Stimulated activated CD4-positive, alpha-beta T cell treated with anti-CD3 and anti-CD28 coated beads, TNF-alpha, amount 100 ng/mL, for 24 hours (primary cell): ENCODE results near the gene CHADL.

Experiments used
- DNase-seq, 3 experiments: peaks; one replicate each; pipeline ENCODE4 v3.0.0-alpha.2; 2020; ENCODE audit warnings: low read depth in 3 of 3

The CHADL gene

GRCh38 chr22:41231369-41231768 lies 9.4 kb downstream of the CHADL start:
- DNase-seq, result no peak

GRCh38 chr22:41230401-41230785 lies 10.3 kb downstream of the CHADL start:
- no peak for DNase-seq

- DNase-seq, result no peak
Observed at GRCh38 chr22:41229730-41230400, 10.9 kb downstream of the CHADL start.

GRCh38 chr22:41229215-41229614 lies 11.5 kb downstream of the CHADL start:
- no peak for DNase-seq

GRCh38 chr22:41226723-41227655 lies 13.7 kb downstream of the CHADL start:
- DNase-seq, result no peak

GRCh38 chr22:41223535-41223934 lies 17.2 kb downstream of the CHADL start:
- DNase-seq, result no peak

- DNase-seq, result no peak
Observed at GRCh38 chr22:41222846-41223507, 17.8 kb downstream of the CHADL start.

GRCh38 chr22:41217553-41218157 lies 23.1 kb downstream of the CHADL start:
- DNase-seq, result peak in 1 of 3 experiments; percentile 38

- DNase-seq, result no peak
Observed at GRCh38 chr22:41216984-41217383, 23.7 kb downstream of the CHADL start.

GRCh38 chr22:41215926-41216325 lies 24.8 kb downstream of the CHADL start:
- DNase-seq, result no peak

GRCh38 chr22:41215409-41215808 lies 25.3 kb downstream of the CHADL start:
- DNase-seq, result no peak

GRCh38 chr22:41206719-41207118 lies 34.0 kb downstream of the CHADL start:
- DNase-seq, result no peak

- DNase-seq, result peak; percentile 97 to 99 (median 98)
Observed at GRCh38 chr22:41204992-41205900, 35.5 kb downstream of the CHADL start, which contains the start of gene L3MBTL2. Gene L3MBTL2 (plus strand): TSS chr22:41205312. CDS start chr22:41205363, 51 bp downstream.

GRCh38 chr22:41204066-41204465 lies 36.7 kb downstream of the CHADL start:
- DNase-seq, result no peak

- no peak for DNase-seq
Observed at GRCh38 chr22:41203118-41203517, 37.6 kb downstream of the CHADL start.

- no peak for DNase-seq
Observed at GRCh38 chr22:41201141-41201540, 39.6 kb downstream of the CHADL start.

GRCh38 chr22:41198027-41198580 lies 42.6 kb downstream of the CHADL start:
- DNase-seq, result peak; percentile 18 to 67 (median 46)

GRCh38 chr22:41197038-41197972 lies 43.4 kb downstream of the CHADL start:
- peak; percentile 71 to 83 (median 72) for DNase-seq

- no peak for DNase-seq
Observed at GRCh38 chr22:41193829-41194228, 46.9 kb downstream of the CHADL start.
